T-helper 2 cell treated with Interferon-gamma antibody and Interleukin-4, amounts not matched to agents 5 μg/mL and 100 μg/mL, for 36 hours (primary cell): ENCODE results near the gene PIKFYVE.
"Not testable (repeated sequence)": the region's sequence is repeated elsewhere in the genome, so short reads cannot be mapped to it uniquely, and the experiment has no call there.

ENCODE experiments used
- DNase-seq: peaks from one replicate; pipeline ENCODE4 v3.0.0; 2021; ENCODE audit warnings: low spot score
- H3K27ac Mint-ChIP-seq: one replicate; pipeline ENCODE4 v1.8.0; 2021; ENCODE audit warnings: mild to moderate bottlenecking, mixed read lengths
- H3K27me3 Mint-ChIP-seq: one replicate; pipeline ENCODE4 v1.8.0; 2021; ENCODE audit warnings: low read depth, mixed read lengths
- H3K36me3 Mint-ChIP-seq: one replicate; pipeline ENCODE4 v1.8.0; 2021; ENCODE audit warnings: low read depth, mixed read lengths
- H3K4me1 Mint-ChIP-seq: one replicate; pipeline ENCODE4 v1.8.0; 2021; ENCODE audit warnings: low read depth, mixed read lengths
- H3K4me3 Mint-ChIP-seq: one replicate; pipeline ENCODE4 v1.8.0; 2022; ENCODE audit warnings: mild to moderate bottlenecking, moderate library complexity, mixed read lengths
- H3K9me3 Mint-ChIP-seq: one replicate; pipeline ENCODE4 v1.8.0; 2021; ENCODE audit warnings: mixed read lengths

PIKFYVE gene, protein sequence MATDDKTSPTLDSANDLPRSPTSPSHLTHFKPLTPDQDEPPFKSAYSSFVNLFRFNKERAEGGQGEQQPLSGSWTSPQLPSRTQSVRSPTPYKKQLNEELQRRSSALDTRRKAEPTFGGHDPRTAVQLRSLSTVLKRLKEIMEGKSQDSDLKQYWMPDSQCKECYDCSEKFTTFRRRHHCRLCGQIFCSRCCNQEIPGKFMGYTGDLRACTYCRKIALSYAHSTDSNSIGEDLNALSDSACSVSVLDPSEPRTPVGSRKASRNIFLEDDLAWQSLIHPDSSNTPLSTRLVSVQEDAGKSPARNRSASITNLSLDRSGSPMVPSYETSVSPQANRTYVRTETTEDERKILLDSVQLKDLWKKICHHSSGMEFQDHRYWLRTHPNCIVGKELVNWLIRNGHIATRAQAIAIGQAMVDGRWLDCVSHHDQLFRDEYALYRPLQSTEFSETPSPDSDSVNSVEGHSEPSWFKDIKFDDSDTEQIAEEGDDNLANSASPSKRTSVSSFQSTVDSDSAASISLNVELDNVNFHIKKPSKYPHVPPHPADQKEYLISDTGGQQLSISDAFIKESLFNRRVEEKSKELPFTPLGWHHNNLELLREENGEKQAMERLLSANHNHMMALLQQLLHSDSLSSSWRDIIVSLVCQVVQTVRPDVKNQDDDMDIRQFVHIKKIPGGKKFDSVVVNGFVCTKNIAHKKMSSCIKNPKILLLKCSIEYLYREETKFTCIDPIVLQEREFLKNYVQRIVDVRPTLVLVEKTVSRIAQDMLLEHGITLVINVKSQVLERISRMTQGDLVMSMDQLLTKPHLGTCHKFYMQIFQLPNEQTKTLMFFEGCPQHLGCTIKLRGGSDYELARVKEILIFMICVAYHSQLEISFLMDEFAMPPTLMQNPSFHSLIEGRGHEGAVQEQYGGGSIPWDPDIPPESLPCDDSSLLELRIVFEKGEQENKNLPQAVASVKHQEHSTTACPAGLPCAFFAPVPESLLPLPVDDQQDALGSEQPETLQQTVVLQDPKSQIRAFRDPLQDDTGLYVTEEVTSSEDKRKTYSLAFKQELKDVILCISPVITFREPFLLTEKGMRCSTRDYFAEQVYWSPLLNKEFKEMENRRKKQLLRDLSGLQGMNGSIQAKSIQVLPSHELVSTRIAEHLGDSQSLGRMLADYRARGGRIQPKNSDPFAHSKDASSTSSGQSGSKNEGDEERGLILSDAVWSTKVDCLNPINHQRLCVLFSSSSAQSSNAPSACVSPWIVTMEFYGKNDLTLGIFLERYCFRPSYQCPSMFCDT (N-terminal part only)

DNA sequence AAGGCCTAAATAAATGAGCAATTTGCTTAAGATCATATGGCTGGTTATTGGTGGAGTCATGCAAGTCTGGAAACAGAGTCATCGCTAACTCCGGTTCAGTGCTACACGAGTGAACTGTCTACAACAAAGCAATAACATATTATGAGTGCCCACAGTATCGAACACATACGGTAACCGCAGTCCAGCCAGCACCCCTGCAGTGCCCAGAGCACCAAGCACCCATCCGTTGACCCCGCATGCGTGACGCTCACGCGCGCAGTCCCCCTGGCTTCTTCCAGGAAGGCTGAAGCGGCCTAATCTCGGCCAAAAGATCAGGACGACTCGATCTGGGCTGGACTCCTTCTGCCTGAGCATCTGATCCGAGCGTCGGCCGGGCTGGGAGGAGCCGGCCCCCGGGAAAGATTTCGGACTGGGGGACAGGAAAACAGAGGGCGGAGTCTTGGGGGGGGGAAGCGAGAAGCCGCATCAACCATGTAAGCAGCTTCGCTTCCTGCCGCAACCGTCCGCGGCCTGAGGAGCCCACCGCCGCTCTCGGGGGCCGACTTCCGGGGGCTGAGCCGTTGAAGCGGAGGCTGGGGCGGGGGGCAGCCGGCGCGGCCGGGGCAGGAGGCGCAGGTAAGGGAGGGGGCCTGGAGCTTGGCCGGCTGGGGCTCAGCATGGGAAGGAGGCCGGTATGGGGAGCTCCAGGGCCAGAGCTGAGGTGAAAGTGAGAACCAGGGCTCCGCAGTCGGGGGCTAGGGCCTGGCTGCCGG, at the start of gene PIKFYVE:
PIKFYVE (plus strand) TSS at position 455 of the 752 bp plus-strand sequence. CDS start 5,265 bp downstream, outside the sequence.
- Mint-ChIP-seq H3K27me3 (no peaks in the 10 kb centered on the region), H3K36me3 (peaks cover 20% of the 10 kb centered on the region), H3K9me3 (peaks cover 4% of the 10 kb centered on the region), H3K4me3 (peak within 1 kb of the TSS; percentile 90), H3K27ac (peak within 1 kb of the TSS; percentile 96), H3K4me1 (peaks cover 42% of the 10 kb centered on the region)
- DNase-seq: peak; percentile 93

DNA sequence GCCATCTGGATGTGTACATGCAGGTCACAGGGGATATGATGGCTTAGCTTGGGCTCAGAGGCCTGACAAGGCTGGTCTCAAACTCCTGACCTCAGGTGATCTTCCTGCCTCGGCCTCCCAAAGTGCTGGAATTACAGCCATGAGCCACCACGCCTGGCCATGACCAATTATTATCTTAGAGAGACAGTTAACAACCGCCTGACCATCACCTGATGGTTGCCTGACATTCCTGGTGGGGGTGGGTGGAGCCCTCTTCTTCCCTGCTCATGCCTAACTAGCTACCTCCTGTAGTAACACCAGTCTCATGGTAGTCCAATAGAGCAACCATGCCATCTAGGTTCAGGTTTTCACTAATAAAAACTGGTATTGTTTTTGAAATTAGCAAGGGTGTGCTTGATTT, 44.2 kb upstream of the PIKFYVE start:
- not testable (repeated sequence) for H3K27me3 Mint-ChIP-seq, H3K9me3 Mint-ChIP-seq, H3K27ac Mint-ChIP-seq, H3K4me1 Mint-ChIP-seq, H3K36me3 Mint-ChIP-seq, DNase-seq, H3K4me3 Mint-ChIP-seq

DNA sequence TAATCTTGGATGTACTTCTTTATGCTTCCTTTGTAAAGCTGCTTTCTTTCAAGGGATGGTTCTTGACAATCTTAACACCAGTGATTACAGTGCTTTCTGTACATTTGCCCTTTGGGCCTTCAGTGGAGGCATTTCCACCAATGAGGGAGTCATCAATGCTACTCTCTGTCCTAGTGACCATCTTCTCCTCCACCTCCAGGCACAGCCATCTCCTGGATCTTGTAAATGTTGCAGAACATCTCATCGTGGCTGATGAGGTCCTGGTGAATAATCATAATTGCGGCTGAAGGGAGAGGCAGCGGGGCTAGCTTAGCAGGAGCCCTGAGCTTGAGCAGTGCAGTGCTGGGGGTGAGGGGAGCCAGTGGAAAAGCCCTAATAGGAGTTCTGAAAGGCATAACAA, 43.7 kb upstream of the PIKFYVE start:
- DNase-seq: no peak

DNA sequence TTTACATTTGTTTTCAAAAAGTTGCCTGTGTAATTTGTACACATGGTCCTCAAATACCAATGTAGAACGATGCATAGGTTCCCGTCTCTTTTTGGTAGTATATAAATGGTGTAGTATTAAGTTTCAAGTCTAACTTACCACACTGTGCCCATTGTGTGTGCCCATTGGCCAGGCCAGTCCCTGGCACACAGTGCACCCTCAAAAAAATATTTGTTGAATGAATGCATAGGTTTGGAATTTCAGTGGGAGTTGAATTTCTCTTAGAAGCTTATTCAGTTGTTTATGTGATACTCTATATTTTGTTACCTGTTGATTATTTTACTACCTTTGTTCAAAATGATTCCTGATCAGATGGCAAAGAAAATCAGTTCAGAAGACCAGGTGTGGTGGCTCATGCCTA, 41.3 kb upstream of the PIKFYVE start:
- H3K27ac Mint-ChIP-seq: no peak overlapping the region
- H3K27me3 Mint-ChIP-seq: no peaks in the 10 kb centered on the region
- no peaks in the 10 kb centered on the region for H3K9me3 Mint-ChIP-seq
- H3K36me3 Mint-ChIP-seq: no peaks in the 10 kb centered on the region
- no peaks in the 10 kb centered on the region for H3K4me1 Mint-ChIP-seq
- no peak overlapping the region for H3K4me3 Mint-ChIP-seq
- no peak for DNase-seq

More for the DNA sequence above, 43.7 kb upstream of the PIKFYVE start:
- no peaks in the 10 kb centered on the region for H3K4me1 Mint-ChIP-seq
- no peaks in the 10 kb centered on the region for H3K36me3 Mint-ChIP-seq
- H3K27ac Mint-ChIP-seq: no peak overlapping the region
- no peaks in the 10 kb centered on the region for H3K9me3 Mint-ChIP-seq
- no peaks in the 10 kb centered on the region for H3K27me3 Mint-ChIP-seq
- no peak overlapping the region for H3K4me3 Mint-ChIP-seq

DNA sequence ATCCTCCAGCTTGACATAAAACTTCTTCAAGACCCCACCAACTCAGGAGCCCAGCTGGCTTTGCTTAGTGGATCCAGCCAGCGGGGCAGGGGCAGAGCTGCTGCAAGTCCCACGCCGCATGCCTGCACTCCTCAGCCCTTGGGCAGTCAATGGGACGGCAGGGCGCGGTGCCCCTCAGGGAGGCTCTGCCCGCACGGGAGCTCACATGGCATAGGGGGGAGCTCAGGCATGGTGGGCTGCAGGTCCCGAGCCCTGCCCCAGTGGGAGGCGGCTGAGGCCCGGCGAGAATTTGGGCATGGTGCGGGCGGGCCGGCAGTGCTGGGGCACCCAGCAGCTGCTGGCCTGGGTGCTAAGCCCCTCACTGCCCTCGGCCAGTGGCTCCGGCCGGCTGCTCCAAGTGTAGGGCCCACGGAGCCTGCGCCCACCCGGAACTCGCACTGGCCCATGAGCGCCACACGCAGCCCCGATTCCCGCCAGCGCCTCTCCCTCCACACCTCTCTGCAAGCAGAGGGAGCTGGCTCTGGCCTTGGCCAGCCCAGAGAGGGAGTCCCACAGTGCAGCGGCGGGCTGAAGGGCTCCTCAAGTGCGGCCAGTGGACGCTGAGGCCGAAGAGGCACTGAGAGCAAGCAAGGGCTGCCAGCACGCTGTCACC, 38.3 kb upstream of the PIKFYVE start:
- Mint-ChIP-seq H3K27me3 (peaks cover 2% of the 10 kb centered on the region), H3K4me1 (no peaks in the 10 kb centered on the region), H3K36me3 (no peaks in the 10 kb centered on the region), H3K9me3 (peaks cover 14% of the 10 kb centered on the region), H3K4me3 (no peak overlapping the region), H3K27ac (no peak overlapping the region)
- no peak for DNase-seq

DNA sequence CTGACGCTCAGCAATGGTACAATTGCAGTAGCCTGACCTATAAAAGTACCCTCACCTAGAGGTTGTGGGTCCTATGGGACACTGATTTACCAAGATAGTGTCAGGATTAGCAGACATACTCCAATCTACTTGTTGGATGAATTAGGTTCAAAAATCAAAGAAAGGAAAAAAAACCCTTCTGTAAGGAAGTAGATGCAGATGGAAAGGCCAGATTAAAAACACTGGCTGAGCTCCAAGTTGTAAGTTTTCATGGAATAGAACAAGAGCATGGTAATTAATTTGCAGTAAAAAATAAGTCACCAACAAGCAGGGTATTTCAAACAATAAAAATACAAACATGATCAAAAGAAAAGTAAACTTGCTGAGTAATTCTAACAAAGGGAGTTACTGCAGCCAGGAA, 37.6 kb upstream of the PIKFYVE start:
- Mint-ChIP-seq H3K4me3 (no peak overlapping the region), H3K27me3 (peaks cover 2% of the 10 kb centered on the region), H3K36me3 (no peaks in the 10 kb centered on the region), H3K4me1 (no peaks in the 10 kb centered on the region), H3K9me3 (peaks cover 14% of the 10 kb centered on the region), H3K27ac (no peak overlapping the region)
- DNase-seq: no peak

DNA sequence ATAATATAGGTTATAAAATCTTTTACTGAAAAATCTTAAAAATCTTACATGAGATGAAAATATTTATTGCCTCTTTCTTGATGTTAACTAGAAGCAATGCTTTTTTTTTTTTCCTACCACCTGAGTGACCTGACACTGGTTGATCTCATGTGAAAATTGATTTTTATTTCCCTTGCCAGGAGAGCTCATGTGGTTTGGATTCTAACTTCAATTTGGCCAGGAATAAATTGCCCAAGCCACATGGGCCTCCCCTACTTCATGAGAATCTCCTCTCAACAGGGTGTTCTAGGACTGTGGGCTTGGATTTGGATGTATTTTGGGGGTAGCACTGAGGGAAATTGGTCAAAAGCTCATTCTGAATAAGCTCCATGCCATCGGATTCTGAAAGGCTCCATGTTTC, 31.3 kb upstream of the PIKFYVE start:
- peaks cover under 1% of the 10 kb centered on the region for H3K4me1 Mint-ChIP-seq
- H3K27ac Mint-ChIP-seq: no peak overlapping the region
- H3K27me3 Mint-ChIP-seq: peaks cover 2% of the 10 kb centered on the region
- H3K36me3 Mint-ChIP-seq: peaks cover 37% of the 10 kb centered on the region
- H3K4me3 Mint-ChIP-seq: no peak overlapping the region
- no peak for DNase-seq
- H3K9me3 Mint-ChIP-seq: peaks cover 17% of the 10 kb centered on the region

DNA sequence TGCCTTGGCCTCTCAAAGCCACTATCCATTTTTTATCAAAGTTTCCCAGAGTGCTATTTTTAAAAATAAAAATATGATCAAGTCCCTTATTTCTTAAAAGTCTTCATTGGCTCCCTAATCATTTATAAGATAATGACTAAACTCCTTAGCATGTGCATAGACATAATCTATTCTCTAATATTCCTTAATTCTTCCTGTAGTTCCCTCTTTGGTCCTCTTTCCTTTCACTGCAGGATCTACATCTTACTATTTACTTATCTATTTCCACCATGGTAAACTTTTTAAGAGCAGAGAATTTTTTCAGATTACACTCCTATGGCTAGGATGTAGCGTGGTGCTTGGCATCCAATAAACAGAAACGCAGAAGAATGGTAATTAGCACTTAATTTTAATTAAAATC, 30.2 kb upstream of the PIKFYVE start:
- H3K4me3 Mint-ChIP-seq: no peak overlapping the region
- peaks cover 2% of the 10 kb centered on the region for H3K27me3 Mint-ChIP-seq
- H3K4me1 Mint-ChIP-seq: peaks cover 5% of the 10 kb centered on the region
- no peak overlapping the region for H3K27ac Mint-ChIP-seq
- H3K36me3 Mint-ChIP-seq: peaks cover 44% of the 10 kb centered on the region
- DNase-seq: no peak
- peaks cover 17% of the 10 kb centered on the region for H3K9me3 Mint-ChIP-seq

DNA sequence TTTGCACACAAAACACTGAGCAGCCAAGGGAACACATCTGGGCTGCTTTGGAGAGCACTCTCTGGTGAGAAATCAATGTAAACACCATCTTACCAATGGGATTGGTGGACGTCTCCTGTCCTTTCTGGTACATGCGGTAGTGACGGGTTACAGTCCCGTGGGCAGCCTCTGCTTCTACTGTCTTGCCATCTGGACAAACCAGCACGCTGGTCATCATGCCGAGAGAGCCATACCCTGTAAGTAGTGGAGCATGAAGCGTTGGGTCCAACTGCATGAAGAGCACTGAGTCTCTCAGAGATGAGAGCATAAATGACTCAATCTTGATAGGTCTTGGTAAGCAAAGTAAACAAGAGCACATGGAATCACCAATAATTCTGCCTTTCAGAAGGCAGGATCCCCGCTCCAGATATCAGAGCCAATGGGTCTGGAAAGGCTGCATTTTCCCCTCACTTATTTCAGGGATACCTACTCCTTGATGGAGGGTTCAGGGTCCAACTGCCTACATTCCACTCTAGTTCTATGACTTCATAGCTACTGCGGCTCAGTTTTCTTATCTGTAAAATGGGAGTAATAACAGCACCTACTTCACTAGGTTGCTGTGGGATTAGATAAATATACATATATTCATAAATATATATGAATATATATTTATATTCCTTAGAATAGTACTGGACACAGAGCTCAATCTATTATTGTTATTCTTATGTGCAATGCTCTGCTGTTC, 26.1 kb upstream of the PIKFYVE start:
- no peak overlapping the region for H3K27ac Mint-ChIP-seq
- H3K36me3 Mint-ChIP-seq: peaks cover 61% of the 10 kb centered on the region
- H3K27me3 Mint-ChIP-seq: no peaks in the 10 kb centered on the region
- H3K9me3 Mint-ChIP-seq: peaks cover 4% of the 10 kb centered on the region
- DNase-seq: no peak
- no peak overlapping the region for H3K4me3 Mint-ChIP-seq
- H3K4me1 Mint-ChIP-seq: peaks cover 5% of the 10 kb centered on the region

DNA sequence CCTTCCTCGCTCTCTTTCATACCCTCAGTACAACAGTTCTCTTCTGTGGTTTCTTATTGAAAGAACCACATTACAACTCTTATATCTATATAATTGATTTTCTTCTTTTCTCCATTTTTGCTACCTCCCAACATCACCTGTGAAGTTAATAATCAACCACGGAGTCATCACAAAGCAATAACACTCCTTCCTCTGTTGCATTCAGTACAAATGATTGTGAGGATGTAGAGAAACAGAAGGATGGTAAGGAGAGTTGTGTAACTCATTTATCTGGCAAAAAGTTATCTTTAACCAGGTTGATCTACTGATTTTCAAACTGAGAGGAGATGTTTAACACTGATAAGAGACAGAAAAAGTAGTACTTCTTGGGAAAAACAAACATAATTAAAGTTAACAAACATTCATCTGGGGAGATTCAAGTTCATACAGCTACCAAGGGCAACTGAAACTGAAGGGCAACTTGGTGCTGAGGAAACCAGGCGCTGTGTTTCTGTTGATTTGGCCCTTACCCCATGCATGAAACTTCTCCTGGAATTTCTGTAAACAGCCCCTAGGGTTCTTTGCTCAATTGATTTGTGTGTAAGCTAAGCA, 25.3 kb upstream of the PIKFYVE start:
- H3K36me3 Mint-ChIP-seq: peaks cover 56% of the 10 kb centered on the region
- no peak overlapping the region for H3K4me3 Mint-ChIP-seq
- no peak overlapping the region for H3K27ac Mint-ChIP-seq
- peaks cover 5% of the 10 kb centered on the region for H3K4me1 Mint-ChIP-seq
- H3K9me3 Mint-ChIP-seq: peaks cover 4% of the 10 kb centered on the region
- DNase-seq: no peak
- H3K27me3 Mint-ChIP-seq: no peaks in the 10 kb centered on the region

DNA sequence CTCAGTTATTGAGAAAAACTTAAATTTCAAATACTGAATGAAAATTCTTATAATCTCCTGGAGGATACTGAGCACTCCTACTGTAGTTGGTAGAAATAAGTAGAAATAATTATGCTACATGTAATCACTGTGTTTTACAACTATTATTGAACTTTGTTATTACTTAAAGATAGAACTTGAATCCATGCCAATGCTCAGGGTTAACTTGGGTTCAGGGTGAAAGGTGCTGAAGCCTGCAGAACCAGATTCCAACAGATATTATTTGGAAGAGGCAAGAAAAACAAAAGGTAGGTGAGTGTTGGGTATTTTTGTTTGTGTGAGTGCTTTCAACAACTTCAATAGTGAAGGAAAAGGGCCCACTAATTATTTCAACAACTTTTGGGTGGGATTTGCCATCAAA, 21.6 kb upstream of the PIKFYVE start:
- no peaks in the 10 kb centered on the region for H3K9me3 Mint-ChIP-seq
- no peak overlapping the region for H3K4me3 Mint-ChIP-seq
- DNase-seq: no peak
- H3K36me3 Mint-ChIP-seq: peaks cover 51% of the 10 kb centered on the region
- H3K4me1 Mint-ChIP-seq: peaks cover 5% of the 10 kb centered on the region
- H3K27me3 Mint-ChIP-seq: no peaks in the 10 kb centered on the region
- no peak overlapping the region for H3K27ac Mint-ChIP-seq

DNA sequence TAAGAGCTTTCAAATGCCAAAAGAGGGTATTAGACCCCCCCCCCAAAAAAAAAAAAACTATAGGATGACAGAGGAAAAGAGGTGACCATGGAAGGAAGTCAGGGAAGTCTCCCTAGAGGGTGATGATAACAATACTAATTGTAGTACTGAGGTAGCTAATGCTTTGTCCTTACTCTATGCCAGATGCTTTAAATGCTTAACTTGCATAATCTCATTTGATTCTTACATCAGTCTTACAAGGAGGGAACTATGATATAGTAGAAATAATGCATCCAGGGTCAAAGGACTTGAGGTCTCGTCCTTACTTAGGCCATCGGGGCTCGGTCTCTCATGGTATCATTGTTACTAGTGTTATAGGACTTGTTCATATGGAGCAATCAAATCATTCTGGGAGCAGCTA, 20.3 kb upstream of the PIKFYVE start:
- Mint-ChIP-seq H3K9me3 (no peaks in the 10 kb centered on the region), H3K4me1 (peaks cover 10% of the 10 kb centered on the region), H3K27me3 (no peaks in the 10 kb centered on the region), H3K36me3 (peaks cover 54% of the 10 kb centered on the region), H3K27ac (no peak overlapping the region), H3K4me3 (no peak overlapping the region)
- DNase-seq: no peak
